Smooth muscle cell (in vitro differentiated cells): ENCODE data around the gene SH3RF1. TPM values are rescaled to one million over a fixed set of nuclear protein-coding genes. Genes with fewer than 3 reads are reported as not detected.
A peak's percentile ranks its signal among the peaks of the same experiment; 100 is the strongest.

Experiments used
- DNase-seq: peaks from one replicate; lab custom pipeline; 2025; ENCODE audit not compliant: unreplicated experiment; lab: John Stamatoyannopoulos, UW
- H2AFZ ChIP-seq: fragments of 200-600 bp; sonication (generic); 2 replicates; pipeline ENCODE4 v1.6.0; 2016; ENCODE audit warnings: antibody characterized with exemption, low read depth, mild to moderate bottlenecking
- H3F3A ChIP-seq: fragments of 200-600 bp; sonication (generic); 2 replicates; pipeline ENCODE4 v1.6.0; 2017; ENCODE audit warnings: antibody characterized with exemption, low read depth
- H3K27ac ChIP-seq: fragments of 200-600 bp; sonication (generic); 2 replicates; pipeline ENCODE4 v1.5.1; 2016; ENCODE audit warnings: low read depth, mild to moderate bottlenecking
- H3K27me3 ChIP-seq: fragments of 200-600 bp; sonication (generic); 2 replicates; pipeline ENCODE4 v1.6.1; 2016; ENCODE audit warnings: low read depth, mild to moderate bottlenecking
- H3K36me3 ChIP-seq: fragments of 200-600 bp; sonication (generic); 2 replicates; pipeline ENCODE4 v1.5.1; 2016; ENCODE audit warnings: low read depth
- H3K4me1 ChIP-seq: fragments of 200-600 bp; sonication (generic); 2 replicates; pipeline ENCODE4 v1.5.1; 2016; ENCODE audit warnings: low read depth
- H3K4me2 ChIP-seq: fragments of 200-600 bp; sonication (generic); 2 replicates; pipeline ENCODE4 v1.6.0; 2016; ENCODE audit warnings: mild to moderate bottlenecking
- H3K4me3 ChIP-seq: fragments of 200-600 bp; sonication (generic); 2 replicates; pipeline ENCODE4 v1.5.1; 2016; ENCODE audit warnings: mild to moderate bottlenecking
- H3K79me2 ChIP-seq: fragments of 200-600 bp; sonication (generic); 2 replicates; pipeline ENCODE4 v1.6.0; 2016; ENCODE audit warnings: low read depth, mild to moderate bottlenecking
- H3K9ac ChIP-seq: fragments of 200-600 bp; sonication (generic); 2 replicates; pipeline ENCODE4 v1.6.0; 2016; ENCODE audit warnings: low read depth
- H3K9me3 ChIP-seq: fragments of 200-600 bp; sonication (generic); replicated peaks from 2 replicates; pipeline ENCODE4 v1.5.1; 2016; ENCODE audit warnings: low read depth
- H4K20me1 ChIP-seq: fragments of 200-600 bp; sonication (generic); 2 replicates; pipeline ENCODE4 v1.6.0; 2016; ENCODE audit warnings: low read depth
- CTCF ChIP-seq: fragments of 200-600 bp; sonication (generic); IDR thresholded peaks from 2 replicates; pipeline ENCODE4 v1.5.1; 2017; ENCODE audit warnings: borderline replicate concordance, mild to moderate bottlenecking, antibody characterized with exemption; ENCODE audit not compliant: insufficient read depth, poor library complexity, severe bottlenecking
- WGBS: methylation state at CpG from one replicate; pipeline ENCODE4 v1.1.7; 2016; ENCODE audit warnings: low lambda C conversion rate; 5-methylcytosine and 5-hydroxymethylcytosine counted together
- polyA plus RNA-seq: library from polyadenylated mRNA; unstranded; fragments of >200 nt; fragmentation: Nextera tagmentation; extraction: Ambion mirVana; gene quantifications from 2 replicates; pipeline ENCODE4 v1.2.1, GENCODE V29; 2016
- total RNA-seq: library from RNA; depleted of rRNA; stranded (reverse); fragments of >200 nt; gene quantifications from 2 replicates; pipeline ENCODE4 v1.2.3, GENCODE V29; 2014

Gene SH3RF1
- total and polyA plus RNA-seq, 2 experiments from 2014 or later = 9.4 to 10.2 TPM

GRCh38 chr4:169136796-169137557 lies 133.8 kb downstream of the SH3RF1 start:
- no peaks in the 10 kb centered on the region for H3K27me3 ChIP-seq
- H4K20me1 ChIP-seq = no peaks in the 10 kb centered on the region
- no peaks in the 10 kb centered on the region for H3K9me3 ChIP-seq
- WGBS = 96% methylated on average over 3 of the region's 3 CpGs
- H3F3A ChIP-seq = no peaks in the 10 kb centered on the region
- TF ChIP-seq CTCF = no peak
- no peak overlapping the region for H3K9ac ChIP-seq
- H3K4me1 ChIP-seq = no peaks in the 10 kb centered on the region
- H3K79me2 ChIP-seq = no peaks in the 10 kb centered on the region
- no peak for DNase-seq
- H3K36me3 ChIP-seq = peaks cover 7% of the 10 kb centered on the region
- no peak overlapping the region for H3K27ac ChIP-seq
- H3K4me3 ChIP-seq = no peak overlapping the region
- H3K4me2 ChIP-seq = no peak overlapping the region
- H2AFZ ChIP-seq = no peak overlapping the region

GRCh38 chr4:169136330-169136729 lies 134.4 kb downstream of the SH3RF1 start:
- H3K9me3 ChIP-seq = no peaks in the 10 kb centered on the region
- H3K27ac ChIP-seq = no peak overlapping the region
- H3K9ac ChIP-seq = no peak overlapping the region
- DNase-seq = no peak
- H4K20me1 ChIP-seq = no peaks in the 10 kb centered on the region
- H3F3A ChIP-seq = no peaks in the 10 kb centered on the region
- 95% methylated on average over 7 of the region's 7 CpGs for WGBS
- H3K36me3 ChIP-seq = peaks cover 7% of the 10 kb centered on the region
- H2AFZ ChIP-seq = no peak overlapping the region
- no peaks in the 10 kb centered on the region for H3K4me1 ChIP-seq
- no peaks in the 10 kb centered on the region for H3K27me3 ChIP-seq
- no peaks in the 10 kb centered on the region for H3K79me2 ChIP-seq
- no peak for TF ChIP-seq CTCF
- no peak overlapping the region for H3K4me3 ChIP-seq
- no peak overlapping the region for H3K4me2 ChIP-seq

GRCh38 chr4:169135776-169136175 lies 135.0 kb downstream of the SH3RF1 start:
- Histone ChIP-seq H3K36me3 (peaks cover 7% of the 10 kb centered on the region), H3K79me2 (no peaks in the 10 kb centered on the region), H3K4me3 (no peak overlapping the region), H3K27me3 (no peaks in the 10 kb centered on the region), H2AFZ (no peak overlapping the region), H3K9me3 (no peaks in the 10 kb centered on the region), H3K4me2 (no peak overlapping the region), H3K9ac (no peak overlapping the region), H4K20me1 (no peaks in the 10 kb centered on the region), H3K27ac (no peak overlapping the region), H3K4me1 (no peaks in the 10 kb centered on the region), H3F3A (no peaks in the 10 kb centered on the region)
- WGBS = 94% methylated on average over 2 of the region's 2 CpGs
- DNase-seq = no peak
- no peak for TF ChIP-seq CTCF

GRCh38 chr4:169133932-169134331 lies 136.8 kb downstream of the SH3RF1 start:
- no peaks in the 10 kb centered on the region for H3K9me3 ChIP-seq
- H2AFZ ChIP-seq = no peak overlapping the region
- H3K4me3 ChIP-seq = no peak overlapping the region
- H3K9ac ChIP-seq = no peak overlapping the region
- H3K79me2 ChIP-seq = no peaks in the 10 kb centered on the region
- no peaks in the 10 kb centered on the region for H4K20me1 ChIP-seq
- no peak overlapping the region for H3K4me2 ChIP-seq
- TF ChIP-seq CTCF = no peak
- H3F3A ChIP-seq = no peaks in the 10 kb centered on the region
- peaks cover 16% of the 10 kb centered on the region for H3K36me3 ChIP-seq
- no peak for DNase-seq
- no peaks in the 10 kb centered on the region for H3K27me3 ChIP-seq
- no peaks in the 10 kb centered on the region for H3K4me1 ChIP-seq
- peak overlapping the region; percentile 9 for H3K27ac ChIP-seq
- 65% methylated on average over 3 of the region's 3 CpGs for WGBS
